ENCODE measurements around the gene TMEM91. TPM values are rescaled to one million over a fixed set of nuclear protein-coding genes. Genes with fewer than 3 reads are reported as not detected.

TMEM91 gene
- total and polyA plus RNA-seq, 2 of the 13 experiments (the other 11 are each of a cell fraction or from before 2014, with no cell fraction given), result 6.3 to 10.3 TPM

GRCh38 chr19:41363753-41364523, 12.4 kb upstream of the TMEM91 start, which contains the start of gene B9D2 (continued):
- TF ChIP-seq ZFP62 (CRISPR knock-in tag; IDR thresholded peaks at IDR 0.05) (no peak), CHD2 (IDR thresholded peaks at IDR 0.05; ENCODE audit: low read depth, low read length) (no peak; the same call in 1 of the 2 replicates), XRCC5 (optimal IDR thresholded peaks at IDR 0.05; ENCODE audit: low read length) (no peak), JUND (CRISPR knock-in tag; IDR thresholded peaks at IDR 0.05) (no peak), ASH2L (IDR thresholded peaks at IDR 0.05; ENCODE audit: insufficient read length, low read depth, low read length) (peak; percentile 77), ZMYM3 (CRISPR knock-in tag; IDR thresholded peaks at IDR 0.05) (no peak), ZNF18 (CRISPR knock-in tag; IDR thresholded peaks at IDR 0.05; ENCODE audit: insufficient replicate concordance) (peak; percentile 10), ZBTB7A (CRISPR knock-in tag; IDR thresholded peaks at IDR 0.05) (no peak), NFIC (IDR thresholded peaks at IDR 0.05; ENCODE audit: low read length) (no peak), ZNF235 (CRISPR knock-in tag; IDR thresholded peaks at IDR 0.05; ENCODE audit: borderline replicate concordance) (no peak), ZNF768 (CRISPR knock-in tag; IDR thresholded peaks at IDR 0.05) (peak; percentile 23; the same call in 1 of the 2 replicates), ZNF354B (CRISPR knock-in tag; IDR thresholded peaks at IDR 0.05) (no peak), LRRFIP1 (CRISPR knock-in tag; conservative IDR thresholded peaks at IDR 0.05) (no peak), ATF6 (CRISPR knock-in tag; conservative IDR thresholded peaks at IDR 0.05) (peak; percentile 18; the same call in 1 of the 2 replicates), ZNF772 (CRISPR knock-in tag; IDR thresholded peaks at IDR 0.05) (0 out of 2 replicates have a peak, but pooled peaks have one; percentile 12), STAT5B (CRISPR knock-in tag; IDR thresholded peaks at IDR 0.05) (no peak), ZFP36 (IDR thresholded peaks at IDR 0.05; ENCODE audit: borderline replicate concordance, low read depth, low read length, partially characterized antibody) (no peak), ZNF746 (CRISPR knock-in tag; IDR thresholded peaks at IDR 0.05) (no peak), JDP2 (CRISPR knock-in tag; IDR thresholded peaks at IDR 0.05; ENCODE audit: borderline replicate concordance) (no peak), IKZF1 (IDR thresholded peaks at IDR 0.05) (no peak), CERS6 (CRISPR knock-in tag; IDR thresholded peaks at IDR 0.05) (no peak), NFATC3 (CRISPR knock-in tag; IDR thresholded peaks at IDR 0.05) (no peak)
- TF ChIP-seq, protein P1, sequence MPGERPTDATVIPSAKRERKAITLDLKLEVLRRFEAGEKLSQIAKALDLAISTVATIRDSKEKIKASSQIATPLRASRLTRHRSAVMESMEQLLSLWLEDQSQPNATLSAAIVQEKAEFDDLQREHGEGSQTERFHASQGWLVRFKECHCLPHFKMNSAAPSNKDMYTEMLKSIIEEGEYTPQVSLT (CRISPR knock-in tag; IDR thresholded peaks at IDR 0.05; ENCODE audit: borderline replicate concordance, low read depth), result no peak

All from HepG2 (cell line).